Neutrophil (primary cell): ENCODE results near the gene SGF29.

Experiments
- H3K27ac ChIP-seq: fragments of 200-600 bp; sonication (generic); 2 replicates; pipeline ENCODE4 v1.5.1; 2016; ENCODE audit warnings: mild to moderate bottlenecking, moderate library complexity
- H3K27me3 ChIP-seq: fragments of 200-600 bp; sonication (generic); 2 replicates; pipeline ENCODE4 v1.6.0; 2016; ENCODE audit warnings: mild to moderate bottlenecking
- H3K36me3 ChIP-seq: fragments of 200-600 bp; sonication (generic); 2 replicates; pipeline ENCODE4 v1.5.1; 2017
- H3K4me1 ChIP-seq, 2 experiments: fragments of 200-600 bp in 1 of 2; sonication (generic) in 1 of 2; 1 replicate in 1 of 2; 2 replicates in 1 of 2; pipeline versions ENCODE4 v1.5.1 to v1.6.1; 2013 to 2016; ENCODE audit warnings: low read depth in 1 of 2, low read length in 1 of 2, mild to moderate bottlenecking in 1 of 2, moderate library complexity in 1 of 2; ENCODE audit not compliant: control insufficient read depth in 1 of 2, insufficient read depth in 1 of 2
- H3K4me3 ChIP-seq, 2 experiments: fragments of 200-600 bp in 1 of 2; sonication (generic) in 1 of 2; 1 replicate in 1 of 2; 2 replicates in 1 of 2; pipeline ENCODE4 v1.5.1; 2013 to 2016; ENCODE audit warnings: low read depth in 1 of 2, low read length in 1 of 2, mild to moderate bottlenecking in 1 of 2, moderate library complexity in 1 of 2
- H3K9me3 ChIP-seq: fragments of 200-600 bp; sonication (generic); 2 replicates; pipeline ENCODE4 v1.5.1; 2016
- TF ChIP-seq, protein P1 (sequence below): fragments of 200-600 bp; sonication (generic); IDR thresholded peaks from 2 replicates; pipeline ENCODE4 v1.5.1; 2016; ENCODE audit warnings: antibody characterized with exemption

The SGF29 gene

DNA sequence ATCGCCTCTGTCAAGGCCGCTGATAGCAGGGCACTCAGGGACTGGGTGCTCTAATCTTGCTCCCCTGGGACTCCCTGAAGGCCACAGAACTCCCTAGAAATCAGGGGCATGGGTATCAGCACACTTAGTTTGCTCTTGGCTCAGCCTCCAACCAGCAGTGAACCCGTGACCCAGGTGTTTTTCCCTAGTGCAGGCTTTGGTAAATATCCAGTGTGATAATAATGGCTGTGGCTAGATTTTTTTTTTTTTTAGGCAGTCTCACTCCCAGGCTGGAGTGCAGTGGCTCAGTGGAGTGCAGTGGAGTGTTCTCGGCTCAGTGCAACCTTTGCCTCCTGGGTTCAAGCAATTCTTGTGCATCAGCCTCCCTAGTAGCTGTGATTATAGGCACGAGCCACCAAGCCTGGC is 25.3 kb upstream of the SGF29 start:
- Histone ChIP-seq H3K36me3 (no peaks in the 10 kb centered on the region), H3K27me3 (no peaks in the 10 kb centered on the region), H3K9me3 (no peaks in the 10 kb centered on the region), H3K4me3 (no peak overlapping the region), H3K27ac (no peak overlapping the region), H3K4me1 (peaks cover 10 to 14% of the 10 kb centered on the region in 2 experiments)
- TF ChIP-seq, protein P1, sequence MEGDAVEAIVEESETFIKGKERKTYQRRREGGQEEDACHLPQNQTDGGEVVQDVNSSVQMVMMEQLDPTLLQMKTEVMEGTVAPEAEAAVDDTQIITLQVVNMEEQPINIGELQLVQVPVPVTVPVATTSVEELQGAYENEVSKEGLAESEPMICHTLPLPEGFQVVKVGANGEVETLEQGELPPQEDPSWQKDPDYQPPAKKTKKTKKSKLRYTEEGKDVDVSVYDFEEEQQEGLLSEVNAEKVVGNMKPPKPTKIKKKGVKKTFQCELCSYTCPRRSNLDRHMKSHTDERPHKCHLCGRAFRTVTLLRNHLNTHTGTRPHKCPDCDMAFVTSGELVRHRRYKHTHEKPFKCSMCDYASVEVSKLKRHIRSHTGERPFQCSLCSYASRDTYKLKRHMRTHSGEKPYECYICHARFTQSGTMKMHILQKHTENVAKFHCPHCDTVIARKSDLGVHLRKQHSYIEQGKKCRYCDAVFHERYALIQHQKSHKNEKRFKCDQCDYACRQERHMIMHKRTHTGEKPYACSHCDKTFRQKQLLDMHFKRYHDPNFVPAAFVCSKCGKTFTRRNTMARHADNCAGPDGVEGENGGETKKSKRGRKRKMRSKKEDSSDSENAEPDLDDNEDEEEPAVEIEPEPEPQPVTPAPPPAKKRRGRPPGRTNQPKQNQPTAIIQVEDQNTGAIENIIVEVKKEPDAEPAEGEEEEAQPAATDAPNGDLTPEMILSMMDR = no peak

DNA sequence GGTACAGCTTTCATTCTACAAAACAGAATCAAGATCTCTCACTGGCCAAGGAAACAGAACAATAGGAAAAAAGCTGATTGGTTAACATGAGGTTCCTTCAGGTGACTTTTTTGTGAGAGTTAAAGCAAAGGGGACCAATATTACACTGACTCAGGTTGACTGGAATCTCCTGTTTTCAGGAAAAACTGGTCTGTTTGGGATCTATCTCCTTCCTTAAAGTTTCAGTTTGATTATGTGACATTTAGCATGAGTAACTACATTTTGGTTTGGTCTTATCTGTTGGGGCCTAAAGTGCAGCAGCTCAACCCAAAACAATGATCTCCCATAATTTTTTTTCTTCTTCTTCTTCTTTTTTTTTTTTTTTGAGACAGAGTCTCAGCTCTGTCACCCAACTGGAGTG is 24.6 kb upstream of the SGF29 start:
- no peaks in the 10 kb centered on the region for H3K36me3 ChIP-seq
- no peak overlapping the region for H3K27ac ChIP-seq
- H3K27me3 ChIP-seq = no peaks in the 10 kb centered on the region
- TF ChIP-seq, protein P1 = no peak
- H3K4me3 ChIP-seq = no peak overlapping the region
- H3K9me3 ChIP-seq = no peaks in the 10 kb centered on the region
- H3K4me1 ChIP-seq = peaks cover 16 to 20% of the 10 kb centered on the region in 2 experiments

DNA sequence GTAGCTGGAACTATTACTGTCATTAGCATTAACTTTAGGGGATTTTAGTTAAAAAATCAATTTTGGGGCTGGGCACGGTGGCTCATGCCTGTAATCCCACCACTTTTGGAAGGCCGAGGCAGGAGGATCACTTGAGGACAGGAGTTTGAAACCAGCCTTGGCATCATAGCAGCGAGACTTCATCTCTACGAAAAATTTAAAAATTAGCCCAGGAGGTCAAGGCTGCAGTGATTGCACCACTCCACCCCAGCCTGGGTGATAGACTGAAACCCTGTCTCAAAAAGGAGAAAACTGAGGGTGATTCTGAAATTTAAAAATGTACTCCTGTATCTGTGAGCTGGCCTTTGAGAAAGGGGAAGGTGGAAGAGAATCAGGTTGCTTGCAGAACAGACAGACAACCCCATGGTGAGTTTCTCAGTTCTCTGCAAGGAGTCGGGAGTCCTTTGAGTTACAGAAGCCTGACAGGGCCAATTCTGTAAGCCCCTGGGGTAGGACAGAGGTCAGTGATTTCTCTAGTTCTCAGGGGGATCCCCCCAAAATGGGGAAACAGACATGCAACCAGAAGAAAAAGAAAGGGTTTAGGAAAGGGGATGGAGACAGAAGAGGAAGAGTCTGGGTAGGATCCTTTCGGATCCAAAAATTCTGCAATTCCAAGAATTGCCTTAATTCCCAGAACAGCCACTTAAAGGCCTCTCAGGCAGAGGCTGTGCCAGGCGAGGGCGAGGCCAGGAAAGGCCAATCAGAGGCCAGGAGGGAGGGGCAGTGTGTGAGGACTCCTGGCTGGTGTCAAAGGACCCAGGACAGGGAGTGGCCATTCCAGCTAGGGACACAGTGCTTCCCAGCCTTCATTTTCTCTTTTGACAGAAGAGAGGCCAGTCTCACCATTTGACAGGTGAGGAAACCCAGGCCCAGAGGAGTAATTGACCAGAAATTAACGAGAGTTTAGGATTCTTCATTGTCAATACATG is 21.7 kb upstream of the SGF29 start:
- Histone ChIP-seq H3K36me3 (no peaks in the 10 kb centered on the region), H3K27ac (peak overlapping the region; percentile 38), H3K27me3 (no peaks in the 10 kb centered on the region), H3K4me1 (peaks cover 21 to 28% of the 10 kb centered on the region in 2 experiments), H3K4me3 (no peak overlapping the region), H3K9me3 (no peaks in the 10 kb centered on the region)
- TF ChIP-seq, protein P1 = no peak

DNA sequence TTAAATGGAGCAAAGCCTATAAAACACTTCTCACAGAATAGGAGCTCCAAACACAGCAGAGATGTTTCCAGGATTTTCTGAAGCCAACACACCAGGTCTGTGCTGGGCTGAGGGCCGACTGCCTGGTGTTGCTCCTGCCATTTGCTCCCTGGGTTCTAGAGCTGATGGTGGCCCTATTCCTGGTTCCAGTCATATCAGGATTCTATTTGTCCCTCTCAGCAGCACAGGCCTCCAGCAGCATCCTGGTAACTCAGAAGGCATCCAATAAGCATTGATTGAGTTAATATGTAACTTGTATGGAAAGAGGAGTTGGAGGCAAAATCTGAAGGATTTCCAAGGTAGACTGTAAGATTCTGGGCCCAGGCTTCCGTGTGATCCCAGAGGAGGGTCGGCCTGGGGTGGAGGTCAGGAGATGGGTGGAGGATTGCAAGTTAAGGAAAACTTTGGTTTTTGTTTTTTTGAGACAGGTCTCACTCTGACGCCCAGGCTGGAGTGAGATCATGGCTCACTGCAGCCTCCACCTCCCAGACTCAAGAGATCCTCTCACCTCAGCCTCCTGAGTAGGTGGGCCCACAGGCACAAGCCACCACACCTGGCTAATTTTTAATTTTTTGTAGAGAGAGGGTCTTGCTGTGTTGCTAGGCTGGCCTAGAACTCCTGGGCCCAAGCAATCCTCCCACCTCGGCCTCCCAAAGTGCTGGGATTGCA is 20.6 kb upstream of the SGF29 start:
- Histone ChIP-seq H3K4me3 (no peak overlapping the region), H3K27ac (peak overlapping the region; percentile 85), H3K9me3 (no peaks in the 10 kb centered on the region), H3K36me3 (no peaks in the 10 kb centered on the region), H3K4me1 (peaks cover 21 to 28% of the 10 kb centered on the region in 2 experiments), H3K27me3 (no peaks in the 10 kb centered on the region)
- TF ChIP-seq, protein P1 = no peak

- peaks cover 21 to 28% of the 10 kb centered on the region in 2 experiments for H3K4me1 ChIP-seq
- peak overlapping the region; percentile 32 to 50 for H3K4me3 ChIP-seq
- H3K36me3 ChIP-seq = no peaks in the 10 kb centered on the region
- TF ChIP-seq, protein P1 = no peak
- H3K9me3 ChIP-seq = no peaks in the 10 kb centered on the region
- H3K27me3 ChIP-seq = no peaks in the 10 kb centered on the region
- H3K27ac ChIP-seq = peak overlapping the region; percentile 85
Observed at GRCh38 chr16:28534542-28535373, 19.0 kb upstream of the SGF29 start.
